OCI-LY7 (cell line): ENCODE data around the gene TMEM119. TPM values are rescaled to one million over a fixed set of nuclear protein-coding genes. Genes with fewer than 3 reads are reported as not detected.

Experiments used
- BruUV-seq: library from RNA; stranded (reverse); fragments of 400-500 nt; replicated peaks from 2 replicates; lab custom pipeline; 2021; lab: Mats Ljungman, UMichigan
- CTCF ChIA-PET: fragments of 300-600 bp; sonication (Branson Sonifier 250); formaldehyde crosslinking; loops from one replicate; lab custom pipeline; 2022; ENCODE audit warnings: antibody characterized with exemption; ENCODE audit not compliant: unreplicated experiment; lab: Charles Lee
- POLR2A ChIA-PET: fragments of 300-600 bp; sonication (Branson Sonifier 250); formaldehyde crosslinking; loops from one replicate; lab custom pipeline; 2022; ENCODE audit warnings: antibody characterized with exemption; lab: Charles Lee
- DNase-seq: peaks from one replicate; pipeline ENCODE4 v3.0.0-alpha.2; 2015; ENCODE audit warnings: low spot score
- H2AFZ ChIP-seq: fragments of 200-600 bp; sonication (generic), shearing (Covaris generic); 2 replicates; pipeline ENCODE4 v1.6.1; 2014; ENCODE audit warnings: mild to moderate bottlenecking, antibody characterized with exemption, low read length, moderate library complexity
- H3K27ac ChIP-seq: fragments of 200-600 bp; sonication (generic); 2 replicates; pipeline ENCODE4 v1.5.1; 2014; ENCODE audit warnings: mixed run types, low read depth, mild to moderate bottlenecking, moderate library complexity, low read length, inconsistent platforms; ENCODE audit not compliant: poor library complexity, severe bottlenecking
- H3K36me3 ChIP-seq: fragments of 200-600 bp; sonication (generic); 2 replicates; pipeline ENCODE4 v1.6.1; 2014; ENCODE audit warnings: mild to moderate bottlenecking, antibody characterized with exemption, low read length, moderate library complexity, mixed read lengths; ENCODE audit not compliant: insufficient read depth
- H3K4me1 ChIP-seq: fragments of 200-600 bp; sonication (generic); 2 replicates; pipeline ENCODE4 v1.5.1; 2014; ENCODE audit warnings: mild to moderate bottlenecking, low read length; ENCODE audit not compliant: insufficient read depth, poor library complexity, severe bottlenecking
- H3K4me2 ChIP-seq: fragments of 200-600 bp; sonication (generic); 2 replicates; pipeline ENCODE4 v1.6.1; 2014; ENCODE audit warnings: mild to moderate bottlenecking, low read length
- H3K4me3 ChIP-seq: fragments of 200-600 bp; sonication (generic); 2 replicates; pipeline ENCODE4 v1.5.1; 2014; ENCODE audit warnings: mild to moderate bottlenecking, low read depth, low read length; ENCODE audit not compliant: poor library complexity, severe bottlenecking
- H3K79me2 ChIP-seq: fragments of 200-600 bp; sonication (generic); 2 replicates; pipeline ENCODE4 v1.6.1; 2016; ENCODE audit warnings: low read depth, mild to moderate bottlenecking, low read length, moderate library complexity, mixed read lengths; ENCODE audit not compliant: insufficient read depth
- H3K9me2 ChIP-seq: fragments of 200-600 bp; sonication (generic); 2 replicates; pipeline ENCODE4 v1.6.1; 2016; ENCODE audit warnings: mild to moderate bottlenecking, low read length, mixed read lengths; ENCODE audit not compliant: insufficient read depth
- H3K9me3 ChIP-seq: fragments of 200-600 bp; sonication (generic); 2 replicates; pipeline ENCODE4 v1.6.1; 2014; ENCODE audit warnings: mild to moderate bottlenecking, mixed run types, low read length, mixed read lengths
- H4K20me1 ChIP-seq: fragments of 200-600 bp; sonication (generic); 2 replicates; pipeline ENCODE4 v1.6.1; 2014; ENCODE audit warnings: mild to moderate bottlenecking, antibody characterized with exemption, low read length, moderate library complexity, mixed read lengths; ENCODE audit not compliant: insufficient read depth
- EZH2phosphoT487 ChIP-seq: fragments of 200-600 bp; sonication (generic); IDR thresholded peaks from 2 replicates; pipeline ENCODE4 v1.6.1; 2018; ENCODE audit warnings: low read depth, borderline replicate concordance, mild to moderate bottlenecking, mixed run types, antibody characterized with exemption, low read length, moderate library complexity, mixed read lengths
- intact Hi-C: fragments of 100-400 bp; cut with micrococcal nuclease; formaldehyde crosslinking; loops from one replicate; pipeline ENCODE4 v1.10.0; 2022; ENCODE audit not compliant: unreplicated experiment
- total RNA-seq, 2 experiments: library from RNA; depleted of rRNA in 1 of 2; stranded (reverse); fragments of >200 nt in 1 of 2; shearing (Covaris generic) in 1 of 2; gene quantifications; 2 replicates each; pipeline ENCODE4 v1.2.3, GENCODE V29; 2014 to 2022
- TF ChIP-seq, protein P1 (sequence below): fragments of 200-600 bp; sonication (generic); conservative IDR thresholded peaks from 2 replicates; pipeline ENCODE4 v1.5.1; 2014; ENCODE audit warnings: mild to moderate bottlenecking, antibody characterized with exemption, low read length, moderate library complexity, mixed read lengths

The TMEM119 gene
- total RNA-seq, 2 experiments from 2014 or later = not detected

DNA sequence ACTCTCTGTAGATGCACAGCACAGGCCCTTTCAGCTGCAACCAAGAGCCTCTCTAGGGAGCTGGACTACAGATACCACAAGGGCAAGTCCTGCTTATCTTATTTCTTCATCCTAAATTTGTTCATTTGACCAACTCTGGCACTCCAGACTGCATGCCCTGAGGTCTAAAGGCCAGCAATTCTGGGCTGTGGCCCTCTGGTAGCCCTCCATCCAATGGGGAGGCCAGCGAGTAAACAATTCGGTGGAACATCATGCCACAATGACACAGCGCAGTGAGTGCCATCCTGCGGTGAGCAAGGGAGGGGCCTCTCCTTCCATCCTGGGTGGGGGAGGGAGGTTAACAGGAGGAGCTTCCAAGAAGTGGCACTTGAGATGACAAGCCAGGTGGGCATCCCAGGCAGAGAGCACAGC lies 36.5 kb upstream of the TMEM119 start:
- Histone ChIP-seq H3K27ac (peak overlapping the region; percentile 99), H3K9me2 (no peaks in the 10 kb centered on the region), H2AFZ (no peak overlapping the region), H3K36me3 (peaks cover 13% of the 10 kb centered on the region), H4K20me1 (no peaks in the 10 kb centered on the region), H3K4me3 (peak overlapping the region; percentile 75), H3K79me2 (peaks cover 41% of the 10 kb centered on the region; the same call in 1 of the 2 replicates), H3K9me3 (0 out of 2 replicates have a peak, but pooled peaks cover 3% of the 10 kb centered on the region), H3K4me2 (peak overlapping the region; percentile 77), H3K4me1 (peaks cover 88% of the 10 kb centered on the region)
- POLR2A ChIA-PET = interaction anchor here (0.6 to 17.7 kb wide), 8 partner anchors 11 to 316 kb away, joined by 3 to 330 read pairs (median 46); partner anchors contain the start of genes ISCU and SART3
- DNase-seq = peak; percentile 66
- TF ChIP-seq, protein P1, sequence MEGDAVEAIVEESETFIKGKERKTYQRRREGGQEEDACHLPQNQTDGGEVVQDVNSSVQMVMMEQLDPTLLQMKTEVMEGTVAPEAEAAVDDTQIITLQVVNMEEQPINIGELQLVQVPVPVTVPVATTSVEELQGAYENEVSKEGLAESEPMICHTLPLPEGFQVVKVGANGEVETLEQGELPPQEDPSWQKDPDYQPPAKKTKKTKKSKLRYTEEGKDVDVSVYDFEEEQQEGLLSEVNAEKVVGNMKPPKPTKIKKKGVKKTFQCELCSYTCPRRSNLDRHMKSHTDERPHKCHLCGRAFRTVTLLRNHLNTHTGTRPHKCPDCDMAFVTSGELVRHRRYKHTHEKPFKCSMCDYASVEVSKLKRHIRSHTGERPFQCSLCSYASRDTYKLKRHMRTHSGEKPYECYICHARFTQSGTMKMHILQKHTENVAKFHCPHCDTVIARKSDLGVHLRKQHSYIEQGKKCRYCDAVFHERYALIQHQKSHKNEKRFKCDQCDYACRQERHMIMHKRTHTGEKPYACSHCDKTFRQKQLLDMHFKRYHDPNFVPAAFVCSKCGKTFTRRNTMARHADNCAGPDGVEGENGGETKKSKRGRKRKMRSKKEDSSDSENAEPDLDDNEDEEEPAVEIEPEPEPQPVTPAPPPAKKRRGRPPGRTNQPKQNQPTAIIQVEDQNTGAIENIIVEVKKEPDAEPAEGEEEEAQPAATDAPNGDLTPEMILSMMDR = no peak
- TF ChIP-seq EZH2phosphoT487 = no peak
- BruUV-seq = no TSS peak
- intact Hi-C loops = loop anchor here (2.0 to 10.0 kb wide), 3 partner anchors 66 to 1680 kb away; partner anchors contain the start of genes ALKBH2, TMEM263 and UNG
- CTCF ChIA-PET = interaction anchor here (1.0 to 3.5 kb wide), 2 partner anchors 17 to 32 kb away, joined by 4 to 18 read pairs; no protein-coding TSS in a partner anchor

DNA sequence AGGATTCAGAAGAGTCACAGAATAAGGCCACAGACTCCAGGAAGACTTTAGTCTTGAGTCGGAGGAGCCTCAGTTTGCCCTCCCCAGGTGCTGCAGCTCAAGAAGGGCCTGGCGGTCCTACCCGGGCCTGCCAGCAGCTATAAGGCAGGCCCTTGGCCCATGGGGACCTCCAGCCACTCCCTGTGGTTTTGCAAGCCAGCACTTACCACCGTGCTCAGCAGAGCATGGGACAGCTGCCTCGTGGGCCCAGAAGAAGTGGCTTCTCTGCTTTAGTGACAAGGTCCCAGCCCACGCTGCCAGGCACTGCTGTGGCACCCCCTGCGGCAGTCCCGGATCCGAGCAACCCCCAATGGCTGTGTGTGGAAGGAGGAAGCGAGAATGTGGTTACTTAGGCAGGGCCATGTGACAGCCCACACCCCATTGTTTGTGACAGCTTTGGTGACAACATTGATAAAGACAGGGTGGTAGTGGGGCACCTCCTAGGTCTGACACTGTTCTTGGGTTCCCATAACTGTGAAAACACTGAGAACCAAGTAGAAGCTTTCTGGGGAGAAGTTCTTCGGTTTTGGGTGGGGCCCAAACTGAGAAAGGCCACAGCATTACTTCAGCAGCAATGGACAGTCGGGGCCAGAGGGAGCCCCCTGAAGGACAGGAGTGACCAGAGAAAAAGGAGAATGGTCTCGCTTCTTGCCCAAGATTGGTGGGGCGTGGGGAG lies 35.8 kb upstream of the TMEM119 start, which contains the start of gene SELPLG:
SELPLG (minus strand) TSS at position 361 of the 715 bp plus-strand sequence. CDS start 9,587 bp downstream, outside the sequence.
- peak within 1 kb of the TSS; percentile 99 for H3K27ac ChIP-seq
- intact Hi-C loops = loop anchor here (1.0 to 10.0 kb wide), 6 partner anchors 9 to 1679 kb away; partner anchors contain the start of genes ALKBH2, TMEM263 and UNG
- BruUV-seq = no TSS peak
- H4K20me1 ChIP-seq = no peaks in the 10 kb centered on the region
- peaks cover 88% of the 10 kb centered on the region for H3K4me1 ChIP-seq
- H3K9me2 ChIP-seq = no peaks in the 10 kb centered on the region
- peak within 1 kb of the TSS; percentile 77 for H3K4me2 ChIP-seq
- CTCF ChIA-PET = interaction anchor here (1.0 to 3.5 kb wide), 2 partner anchors 16 to 33 kb away, joined by 4 to 18 read pairs; no protein-coding TSS in a partner anchor
- H3K36me3 ChIP-seq = peaks cover 6% of the 10 kb centered on the region; the same call in 1 of the 2 replicates
- H3K4me3 ChIP-seq = peak within 1 kb of the TSS; percentile 75
- TF ChIP-seq, protein P1 = peak; percentile 62; the same call in 1 of the 2 replicates
- TF ChIP-seq EZH2phosphoT487 = no peak
- no peak within 1 kb of the TSS for H2AFZ ChIP-seq
- POLR2A ChIA-PET = interaction anchor here (0.6 to 17.7 kb wide), 15 partner anchors 8 to 1981 kb away, joined by 3 to 330 read pairs (median 6); partner anchors contain the start of genes ISCU and SART3
- DNase-seq = peak; percentile 97
- peaks cover 34% of the 10 kb centered on the region; the same call in 1 of the 2 replicates for H3K79me2 ChIP-seq
- H3K9me3 ChIP-seq = no peaks in the 10 kb centered on the region
